ENCODE measurements around the gene HOXB1. TPM values are rescaled to one million over a fixed set of nuclear protein-coding genes. Genes with fewer than 3 reads are reported as not detected.
A peak's percentile ranks its signal among the peaks of the same experiment; 100 is the strongest.

HOXB1 gene
- total and polyA plus RNA-seq, 7 experiments from 2014 or later: not detected

DNA sequence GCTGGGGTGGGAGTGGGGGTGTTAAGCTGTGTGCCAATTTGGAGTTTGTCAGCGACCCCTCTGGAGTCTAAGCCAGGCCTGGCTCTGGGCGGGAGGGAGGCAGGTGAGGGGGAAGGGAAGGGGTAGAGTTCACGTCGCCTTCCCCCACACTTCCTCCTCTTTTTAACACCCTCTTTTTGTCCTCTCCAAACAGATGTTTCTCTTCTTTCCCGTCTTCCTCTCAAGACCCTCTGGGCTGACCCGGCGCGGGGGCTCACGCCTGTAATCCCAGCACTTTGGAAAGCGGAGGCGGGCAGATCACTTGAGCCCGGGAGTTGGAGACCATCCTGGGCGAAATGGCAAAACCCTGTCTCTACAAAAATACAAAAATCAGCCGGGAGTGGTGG is 3.3 kb downstream of the HOXB1 start:
- H3K27ac Mint-ChIP-seq: peak overlapping the region in 1 of 9 donors; percentile 80
- peaks cover 0 to 12% of the 10 kb centered on the region in 2 donors for H3K27me3 ChIP-seq (ENCODE audit: control insufficient read depth in 2 of 2, insufficient read depth in 2 of 2, low read length in 2 of 2)
- ATAC-seq (no peak), DNase-seq (no peak)
- no peaks in the 10 kb centered on the region for H3K9me3 ChIP-seq (ENCODE audit: control insufficient read depth in 2 of 3, low read length in 3 of 3)
- H3K9me3 Mint-ChIP-seq: no peaks in the 10 kb centered on the region
- H3K4me3 Mint-ChIP-seq: peak overlapping the region in 6 of 10 donors; percentile 17 to 70 (median 44)
- CTCF ChIA-PET: no interaction called here
- H3K27ac ChIP-seq (ENCODE audit: low read depth, low read length): no peak overlapping the region
- POLR2A ChIA-PET: interaction anchor here (1.1 kb wide), 1 partner anchor 13 kb away, joined by 4 read pairs; no protein-coding TSS in a partner anchor
- H3K27me3 Mint-ChIP-seq: peaks cover 29 to 66% (median 41%) of the 10 kb centered on the region in 5 donors
- H3K36me3 Mint-ChIP-seq: peaks cover 0 to 8% (median 0%) of the 10 kb centered on the region in 5 donors
- no peaks in the 10 kb centered on the region for H3K36me3 ChIP-seq (ENCODE audit: control insufficient read depth in 2 of 3, insufficient read depth in 3 of 3, low read length in 3 of 3)
- intact Hi-C loops (cut with micrococcal nuclease): no loop called here
- H3K4me1 ChIP-seq (ENCODE audit: control insufficient read depth in 2 of 2, insufficient read depth in 2 of 2, low read length in 2 of 2): peaks cover 0 to 10% of the 10 kb centered on the region in 2 donors
- H3K4me1 Mint-ChIP-seq: peaks cover 0 to 15% (median 11%) of the 10 kb centered on the region in 7 donors
- no peak overlapping the region for H3K4me3 ChIP-seq (ENCODE audit: low read length)

DNA sequence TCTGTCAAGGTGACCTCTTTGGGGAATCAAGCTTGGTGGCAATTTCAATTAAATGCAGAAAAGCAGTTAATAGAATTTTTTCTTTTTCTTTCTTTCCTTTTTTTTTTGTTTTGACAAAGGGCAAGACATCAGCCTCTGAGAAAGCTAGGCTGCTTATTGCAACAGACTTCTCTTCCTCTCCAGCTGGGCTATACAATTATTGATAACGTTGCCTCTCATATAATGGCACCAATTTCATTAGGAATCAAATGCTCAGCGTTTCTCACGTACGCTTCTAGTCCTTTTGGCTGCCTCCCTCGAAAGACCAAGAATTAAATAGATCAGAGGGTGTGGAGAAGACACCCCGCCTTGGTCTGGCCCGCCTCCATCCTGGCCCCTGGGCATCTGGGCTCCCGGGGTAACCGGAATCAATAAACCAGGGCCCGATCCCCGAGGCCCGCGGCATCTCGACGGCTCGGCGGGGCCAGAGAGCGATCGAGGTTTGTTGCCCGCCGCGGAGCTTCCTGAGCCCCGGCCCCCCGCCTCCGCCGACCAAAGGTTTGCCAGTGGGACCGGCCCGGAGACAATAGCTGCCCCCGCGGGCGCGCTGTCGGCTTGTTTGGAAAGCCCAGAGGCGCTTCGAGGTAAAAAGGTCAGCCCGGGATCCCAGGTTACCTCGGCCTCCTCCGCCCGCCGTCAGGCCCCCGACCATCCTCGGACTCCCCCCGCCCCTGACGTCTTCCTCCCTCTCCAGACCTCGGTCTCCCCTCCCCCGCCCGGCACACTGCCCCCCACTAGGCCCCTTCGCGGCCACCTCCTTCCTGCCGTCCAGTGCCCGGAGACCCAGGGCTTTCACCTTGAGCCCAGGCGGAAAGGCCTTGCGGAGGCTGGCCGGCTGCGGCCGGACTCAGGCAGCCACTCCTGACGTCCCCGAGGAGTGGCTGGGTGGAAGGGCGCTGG is 3.9 kb downstream of the HOXB1 start:
- peak overlapping the region in 8 of 10 donors; percentile 6 to 62 (median 31) for H3K4me3 Mint-ChIP-seq
- Histone ChIP-seq H3K4me1 (ENCODE audit: control insufficient read depth in 2 of 2, insufficient read depth in 2 of 2, low read length in 2 of 2) (peaks cover 0 to 10% of the 10 kb centered on the region in 2 donors), H3K9me3 (ENCODE audit: control insufficient read depth in 2 of 3, low read length in 3 of 3) (no peaks in the 10 kb centered on the region), H3K27me3 (ENCODE audit: control insufficient read depth in 2 of 2, insufficient read depth in 2 of 2, low read length in 2 of 2) (peaks cover 0 to 12% of the 10 kb centered on the region in 2 donors), H3K4me3 (ENCODE audit: low read length) (no peak overlapping the region), H3K27ac (ENCODE audit: low read depth, low read length) (no peak overlapping the region), H3K36me3 (ENCODE audit: control insufficient read depth in 2 of 3, insufficient read depth in 3 of 3, low read length in 3 of 3) (no peaks in the 10 kb centered on the region)
- H3K27ac Mint-ChIP-seq: peak overlapping the region in 1 of 9 donors; percentile 80
- peaks cover 30 to 62% (median 45%) of the 10 kb centered on the region in 5 donors for H3K27me3 Mint-ChIP-seq
- H3K9me3 Mint-ChIP-seq: no peaks in the 10 kb centered on the region
- peaks cover 0 to 15% (median 11%) of the 10 kb centered on the region in 7 donors for H3K4me1 Mint-ChIP-seq
- ChIA-PET POLR2A (interaction anchor here (0.6 to 1.1 kb wide), 2 partner anchors 14 to 224 kb away, joined by 4 to 6 read pairs; no protein-coding TSS in a partner anchor), CTCF (interaction anchor here (0.5 kb wide), 1 partner anchor 549 kb away, joined by 3 read pairs; no protein-coding TSS in a partner anchor)
- no peak for ATAC-seq
- H3K36me3 Mint-ChIP-seq: peaks cover 0 to 8% (median 0%) of the 10 kb centered on the region in 5 donors
- intact Hi-C loops (cut with micrococcal nuclease): no loop called here
- DNase-seq: no peak

DNA sequence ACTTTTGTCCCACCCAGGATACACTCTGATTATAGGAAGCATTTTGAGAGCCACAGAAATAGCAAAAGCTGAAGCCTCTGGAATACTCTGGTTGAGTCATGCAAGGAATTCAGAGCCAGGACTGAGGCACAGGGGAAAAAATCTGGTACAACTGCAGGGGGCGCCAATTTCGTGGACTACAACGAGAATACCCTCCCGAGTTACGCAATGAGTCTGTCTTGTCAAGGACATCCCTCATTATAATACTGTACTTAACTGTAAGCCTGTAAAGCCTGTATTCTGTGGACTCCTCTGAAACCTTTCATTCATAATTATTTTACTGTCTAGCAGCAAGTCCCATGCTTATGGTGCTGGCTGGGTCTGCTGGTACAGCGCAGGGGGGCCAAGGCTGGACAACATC is 7.8 kb downstream of the HOXB1 start:
- Histone ChIP-seq H3K36me3 (ENCODE audit: control insufficient read depth in 2 of 3, insufficient read depth in 3 of 3, low read length in 3 of 3) (no peaks in the 10 kb centered on the region), H3K4me1 (ENCODE audit: control insufficient read depth in 2 of 2, insufficient read depth in 2 of 2, low read length in 2 of 2) (peaks cover 0 to 10% of the 10 kb centered on the region in 2 donors), H3K9me3 (ENCODE audit: control insufficient read depth in 2 of 3, low read length in 3 of 3) (no peaks in the 10 kb centered on the region), H3K4me3 (ENCODE audit: low read length) (no peak overlapping the region), H3K27ac (ENCODE audit: low read depth, low read length) (no peak overlapping the region), H3K27me3 (ENCODE audit: control insufficient read depth in 2 of 2, insufficient read depth in 2 of 2, low read length in 2 of 2) (peaks cover 0 to 12% of the 10 kb centered on the region in 2 donors)
- H3K27me3 Mint-ChIP-seq: peaks cover 34 to 62% (median 55%) of the 10 kb centered on the region in 5 donors
- H3K9me3 Mint-ChIP-seq: no peaks in the 10 kb centered on the region
- CTCF ChIA-PET: interaction anchor here (1.2 kb wide), 1 partner anchor 60 kb away, joined by 3 read pairs; no protein-coding TSS in a partner anchor
- H3K4me1 Mint-ChIP-seq: peaks cover 0 to 15% (median 12%) of the 10 kb centered on the region in 7 donors
- H3K4me3 Mint-ChIP-seq: no peak overlapping the region
- ATAC-seq: no peak
- H3K36me3 Mint-ChIP-seq: peaks cover 0 to 8% (median 0%) of the 10 kb centered on the region in 5 donors
- intact Hi-C loops (cut with micrococcal nuclease): no loop called here
- POLR2A ChIA-PET: interaction anchor here (0.8 to 0.9 kb wide), 3 partner anchors 15 to 34 kb away, joined by 3 read pairs; no protein-coding TSS in a partner anchor
- no peak for DNase-seq
- H3K27ac Mint-ChIP-seq: peak overlapping the region in 1 of 9 donors; percentile 25

DNA sequence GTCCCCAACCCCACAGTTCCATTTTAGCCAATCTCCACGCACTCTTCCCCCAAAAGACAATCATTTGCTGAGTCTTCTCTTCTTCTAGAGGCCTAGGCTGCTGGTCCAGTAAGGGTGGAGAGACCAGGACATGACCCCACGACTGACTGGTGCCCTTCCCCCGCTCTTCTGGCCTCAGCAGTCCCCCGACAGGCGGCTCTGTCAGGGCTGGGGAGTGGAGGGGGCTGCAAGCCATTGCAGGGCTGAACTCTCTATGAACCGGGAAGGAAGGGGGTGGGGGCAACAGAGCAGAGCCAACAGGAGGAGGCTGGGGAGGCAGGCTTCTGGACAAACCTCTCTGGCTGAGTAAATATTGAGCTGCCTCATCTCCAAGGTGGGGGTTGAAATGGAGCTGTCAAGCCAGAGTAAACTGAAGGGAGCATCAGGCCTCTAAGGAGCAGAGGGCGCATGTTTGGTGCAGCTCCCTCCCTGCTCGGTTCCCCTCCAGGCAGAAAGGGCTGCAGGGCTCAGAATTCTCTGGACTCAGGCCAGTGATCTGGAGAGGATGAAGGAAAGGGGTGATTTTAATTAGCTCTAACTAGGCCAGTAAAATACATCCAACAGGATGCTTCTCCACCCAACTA is 8.7 kb downstream of the HOXB1 start:
- ATAC-seq: no peak

DNA sequence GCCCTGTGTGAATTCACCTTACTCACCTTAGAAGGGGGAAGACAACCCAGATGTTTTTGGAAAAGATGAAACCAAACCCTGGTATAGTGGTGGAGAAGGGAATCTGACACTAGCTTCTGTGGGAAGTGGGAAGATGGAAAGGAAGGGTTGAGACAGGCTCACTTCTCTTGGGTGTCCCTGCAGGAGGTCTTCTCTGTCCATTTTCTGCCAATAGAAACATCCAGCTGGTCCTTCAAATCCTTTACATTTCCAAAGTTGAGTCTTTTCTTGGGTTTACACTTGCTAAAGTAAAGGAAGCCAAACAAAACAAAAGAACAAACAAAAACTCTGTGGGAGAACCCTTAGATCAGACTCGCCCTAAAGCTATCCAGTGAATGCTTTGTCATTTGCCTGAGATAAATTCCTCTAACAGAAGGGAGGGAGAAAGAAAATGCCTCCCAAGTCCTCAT is 10.2 kb downstream of the HOXB1 start:
- H3K4me3 ChIP-seq (ENCODE audit: low read length): no peak overlapping the region
- peaks cover 0 to 7% of the 10 kb centered on the region in 2 donors for H3K27me3 ChIP-seq (ENCODE audit: control insufficient read depth in 2 of 2, insufficient read depth in 2 of 2, low read length in 2 of 2)
- DNase-seq: no peak
- Mint-ChIP-seq H3K27me3 (peaks cover 23 to 67% (median 54%) of the 10 kb centered on the region in 5 donors), H3K9me3 (no peaks in the 10 kb centered on the region), H3K4me1 (peaks cover 0 to 20% (median 2%) of the 10 kb centered on the region in 7 donors), H3K36me3 (peaks cover 0 to 5% (median 0%) of the 10 kb centered on the region in 5 donors), H3K4me3 (no peak overlapping the region), H3K27ac (no peak overlapping the region)
- ChIA-PET POLR2A (no interaction called here), CTCF (no interaction called here)
- no peaks in the 10 kb centered on the region for H3K9me3 ChIP-seq (ENCODE audit: control insufficient read depth in 2 of 3, low read length in 3 of 3)
- H3K36me3 ChIP-seq (ENCODE audit: control insufficient read depth in 2 of 3, insufficient read depth in 3 of 3, low read length in 3 of 3): no peaks in the 10 kb centered on the region
- H3K4me1 ChIP-seq (ENCODE audit: control insufficient read depth in 2 of 2, insufficient read depth in 2 of 2, low read length in 2 of 2): no peaks in the 10 kb centered on the region
- ATAC-seq: no peak
- H3K27ac ChIP-seq (ENCODE audit: low read depth, low read length): no peak overlapping the region
- intact Hi-C loops (cut with micrococcal nuclease): no loop called here

More for the DNA sequence above, 8.7 kb downstream of the HOXB1 start:
- H3K4me1 ChIP-seq (ENCODE audit: control insufficient read depth in 2 of 2, insufficient read depth in 2 of 2, low read length in 2 of 2): peaks cover 0 to 10% of the 10 kb centered on the region in 2 donors
- H3K27ac Mint-ChIP-seq: no peak overlapping the region
- H3K27me3 Mint-ChIP-seq: peaks cover 34 to 66% (median 61%) of the 10 kb centered on the region in 5 donors
- ChIA-PET POLR2A (interaction anchor here (0.7 to 0.9 kb wide), 2 partner anchors 34 to 84 kb away, joined by 3 read pairs; no protein-coding TSS in a partner anchor), CTCF (interaction anchor here (0.6 to 1.2 kb wide), 4 partner anchors 61 to 672 kb away, joined by 3 to 5 read pairs (median 3); no protein-coding TSS in a partner anchor)
- no peak overlapping the region for H3K27ac ChIP-seq (ENCODE audit: low read depth, low read length)
- H3K4me3 ChIP-seq (ENCODE audit: low read length): no peak overlapping the region
- DNase-seq: no peak
- H3K4me3 Mint-ChIP-seq: no peak overlapping the region
- intact Hi-C loops (cut with micrococcal nuclease): no loop called here
- peaks cover 0 to 22% (median 12%) of the 10 kb centered on the region in 7 donors for H3K4me1 Mint-ChIP-seq
- no peaks in the 10 kb centered on the region for H3K9me3 Mint-ChIP-seq
- H3K36me3 ChIP-seq (ENCODE audit: control insufficient read depth in 2 of 3, insufficient read depth in 3 of 3, low read length in 3 of 3): no peaks in the 10 kb centered on the region
- peaks cover 0 to 10% (median 0%) of the 10 kb centered on the region in 5 donors for H3K36me3 Mint-ChIP-seq
- H3K9me3 ChIP-seq (ENCODE audit: control insufficient read depth in 2 of 3, low read length in 3 of 3): no peaks in the 10 kb centered on the region
- H3K27me3 ChIP-seq (ENCODE audit: control insufficient read depth in 2 of 2, insufficient read depth in 2 of 2, low read length in 2 of 2): peaks cover 0 to 12% of the 10 kb centered on the region in 2 donors

DNA sequence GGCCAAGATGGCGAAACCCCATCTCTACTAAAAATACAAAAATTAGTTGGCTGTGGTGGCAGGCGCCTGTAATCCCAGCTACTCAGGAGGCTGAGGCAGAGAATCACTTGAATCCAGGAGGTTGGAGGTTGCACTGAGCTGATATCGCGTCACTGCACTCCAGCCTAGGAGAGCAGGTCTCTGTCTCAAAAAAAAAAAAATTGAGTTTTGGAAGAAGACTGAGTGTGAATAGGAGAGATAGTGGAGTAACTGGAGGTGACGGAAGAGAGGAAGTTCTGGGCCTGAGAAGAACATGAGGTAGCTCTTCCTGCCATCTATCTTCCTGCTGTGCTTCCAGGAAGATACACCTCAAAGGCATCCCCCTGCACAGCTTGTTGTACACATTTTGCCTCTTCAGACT is 11.4 kb downstream of the HOXB1 start:
- ChIA-PET POLR2A (no interaction called here), CTCF (interaction anchor here (0.7 kb wide), 1 partner anchor 212 kb away, joined by 5 read pairs; no protein-coding TSS in a partner anchor)
- no peak overlapping the region for H3K27ac ChIP-seq (ENCODE audit: low read depth, low read length)
- no peaks in the 10 kb centered on the region for H3K9me3 ChIP-seq (ENCODE audit: control insufficient read depth in 2 of 3, low read length in 3 of 3)
- Mint-ChIP-seq H3K9me3 (no peaks in the 10 kb centered on the region), H3K4me3 (peak overlapping the region in 1 of 10 donors; percentile 13), H3K27me3 (peaks cover 13 to 68% (median 53%) of the 10 kb centered on the region in 5 donors), H3K27ac (no peak overlapping the region), H3K36me3 (peaks cover 0 to 9% (median 0%) of the 10 kb centered on the region in 5 donors), H3K4me1 (peaks cover 0 to 23% (median 2%) of the 10 kb centered on the region in 7 donors)
- no peaks in the 10 kb centered on the region for H3K4me1 ChIP-seq (ENCODE audit: control insufficient read depth in 2 of 2, insufficient read depth in 2 of 2, low read length in 2 of 2)
- no peak for DNase-seq
- H3K4me3 ChIP-seq (ENCODE audit: low read length): no peak overlapping the region
- peaks cover 0 to 5% of the 10 kb centered on the region in 2 donors for H3K27me3 ChIP-seq (ENCODE audit: control insufficient read depth in 2 of 2, insufficient read depth in 2 of 2, low read length in 2 of 2)
- no peak for ATAC-seq
- no peaks in the 10 kb centered on the region for H3K36me3 ChIP-seq (ENCODE audit: control insufficient read depth in 2 of 3, insufficient read depth in 3 of 3, low read length in 3 of 3)
- intact Hi-C loops (cut with micrococcal nuclease): no loop called here

All from naive thymus-derived CD4-positive, alpha-beta T cell (primary cell).